ENCODE measurements around the gene LRRC8E. TPM values are rescaled to one million over a fixed set of nuclear protein-coding genes. Genes with fewer than 3 reads are reported as not detected.

LRRC8E gene
- total RNA-seq, 1 experiment from 2014 or later: 18.1 TPM

- intact Hi-C loops (cut with micrococcal nuclease): no loop called here
- DNase-seq (ENCODE audit: low read depth, low spot score): no peak
- Histone ChIP-seq H4K20me1 (ENCODE audit: insufficient read depth) (no peaks in the 10 kb centered on the region), H3K9me2 (ENCODE audit: insufficient read depth) (no peaks in the 10 kb centered on the region), H3K4me3 (replicated peaks in 1 of 2; ENCODE audit: low read depth in 1 of 2, low read length in 2 of 2) (no peak overlapping the region), H3K4me1 (ENCODE audit: control insufficient read depth in 1 of 2, insufficient read depth in 2 of 2, low read length in 2 of 2) (peaks cover 0 to 6% of the 10 kb centered on the region in 2 experiments; a peak in 2 of 4 replicates), H3K27me3 (ENCODE audit: insufficient read depth, low read length) (no peaks in the 10 kb centered on the region), H3K79me2 (ENCODE audit: insufficient read depth, low read length) (peaks cover 12% of the 10 kb centered on the region), H3K9ac (ENCODE audit: low read length) (no peak overlapping the region), H3K27ac (ENCODE audit: low read depth, low read length) (no peak overlapping the region), H2AFZ (ENCODE audit: low read depth, low read length, poor library complexity, severe bottlenecking) (no peak overlapping the region), H3K36me3 (ENCODE audit: control insufficient read depth in 1 of 2, insufficient read depth in 2 of 2, low read length in 2 of 2) (peaks cover 0 to 9% of the 10 kb centered on the region in 2 experiments; a peak in 2 of 4 replicates), H3K4me2 (ENCODE audit: low read length) (no peak overlapping the region), H3K9me3 (ENCODE audit: control insufficient read depth in 1 of 2, insufficient read depth in 1 of 2, low read depth in 1 of 2, low read length in 2 of 2) (no peaks in the 10 kb centered on the region)
- no peak for TF ChIP-seq ZNF274 (IDR thresholded peaks at IDR 0.05; ENCODE audit: low read depth, low read length)
- no peak for TF ChIP-seq ATF3 (IDR thresholded peaks at IDR 0.05)
- no peak for TF ChIP-seq POLR2A (IDR thresholded peaks at IDR 0.05; ENCODE audit: borderline replicate concordance, extremely low read depth, insufficient read depth, insufficient read length)
- no peak for TF ChIP-seq EZH2 (IDR thresholded peaks at IDR 0.05)
- TF ChIP-seq CBX3 (IDR thresholded peaks at IDR 0.05; ENCODE audit: low read depth): no peak
- TF ChIP-seq ELF1 (IDR thresholded peaks at IDR 0.05; ENCODE audit: borderline replicate concordance, low read depth): no peak
- no peak for TF ChIP-seq CEBPB (IDR thresholded peaks at IDR 0.05; ENCODE audit: low read depth)
- TF ChIP-seq EZH2phosphoT487 (IDR thresholded peaks at IDR 0.05; ENCODE audit: borderline replicate concordance): no peak
- no peak for TF ChIP-seq JUND (IDR thresholded peaks at IDR 0.05)
- TF ChIP-seq YY1 (IDR thresholded peaks at IDR 0.05; ENCODE audit: extremely low read depth, insufficient replicate concordance, low read depth, low read length): no peak
- BruUV-seq (replicated peaks): no TSS peak
- no peak for ATAC-seq
- ChIA-PET POLR2A (no interaction called here), CTCF (no interaction called here), RAD21 (ENCODE audit: low non-redundant PET in 1 of 2, low total read pairs in 2 of 2, uncharacterized antibody in 2 of 2, unreplicated experiment in 2 of 2) (no interaction called here)
Observed at GRCh38 chr19:7897292-7897691, 9.0 kb downstream of the LRRC8E start.

GRCh38 chr19:7898967-7899366, 10.7 kb downstream of the LRRC8E start:
- TF ChIP-seq ZNF274 (IDR thresholded peaks at IDR 0.05; ENCODE audit: low read depth, low read length) (no peak), SRF (IDR thresholded peaks at IDR 0.05; ENCODE audit: low read depth) (no peak), JUND (IDR thresholded peaks at IDR 0.05) (no peak), EGR1 (IDR thresholded peaks at IDR 0.05; ENCODE audit: low read depth) (no peak), REST (IDR thresholded peaks at IDR 0.05; ENCODE audit: low read depth) (no peak), POLR2A (IDR thresholded peaks at IDR 0.05; ENCODE audit: borderline replicate concordance, extremely low read depth, insufficient read depth, insufficient read length) (no peak), CEBPB (IDR thresholded peaks at IDR 0.05; ENCODE audit: low read depth) (no peak), RAD21 (IDR thresholded peaks at IDR 0.05; ENCODE audit: low read depth) (no peak), EZH2 (IDR thresholded peaks at IDR 0.05) (no peak), CBX3 (IDR thresholded peaks at IDR 0.05; ENCODE audit: low read depth) (no peak), ZFX (IDR thresholded peaks at IDR 0.05) (no peak), TCF7L2 (IDR thresholded peaks at IDR 0.05; ENCODE audit: borderline replicate concordance, extremely low read depth, insufficient read depth, insufficient read length) (no peak), ELF1 (IDR thresholded peaks at IDR 0.05; ENCODE audit: borderline replicate concordance, low read depth) (no peak)
- Histone ChIP-seq H3K4me2 (ENCODE audit: low read length) (no peak overlapping the region), H3K9me3 (ENCODE audit: control insufficient read depth in 1 of 2, insufficient read depth in 1 of 2, low read depth in 1 of 2, low read length in 2 of 2) (no peaks in the 10 kb centered on the region), H4K20me1 (ENCODE audit: insufficient read depth) (no peaks in the 10 kb centered on the region), H3K79me2 (ENCODE audit: insufficient read depth, low read length) (peaks cover 14% of the 10 kb centered on the region; the same call in 1 of the 2 replicates), H3K9me2 (ENCODE audit: insufficient read depth) (no peaks in the 10 kb centered on the region), H3K4me3 (replicated peaks in 1 of 2; ENCODE audit: low read depth in 1 of 2, low read length in 2 of 2) (no peak overlapping the region), H2AFZ (ENCODE audit: low read depth, low read length, poor library complexity, severe bottlenecking) (no peak overlapping the region), H3K36me3 (ENCODE audit: control insufficient read depth in 1 of 2, insufficient read depth in 2 of 2, low read length in 2 of 2) (peaks cover 0 to 9% of the 10 kb centered on the region in 2 experiments; a peak in 2 of 4 replicates), H3K27me3 (ENCODE audit: insufficient read depth, low read length) (no peaks in the 10 kb centered on the region), H3K27ac (ENCODE audit: low read depth, low read length) (no peak overlapping the region), H3K4me1 (ENCODE audit: control insufficient read depth in 1 of 2, insufficient read depth in 2 of 2, low read length in 2 of 2) (peaks cover 0 to 16% of the 10 kb centered on the region in 2 experiments; a peak in 2 of 4 replicates), H3K9ac (ENCODE audit: low read length) (no peak overlapping the region)
- ATAC-seq (no peak), DNase-seq (ENCODE audit: low read depth, low spot score) (no peak)
- ChIA-PET CTCF (no interaction called here), POLR2A (interaction anchor here (1.5 kb wide), 1 partner anchor 45 kb away, joined by 3 read pairs; the partner anchor contains the start of gene TIMM44), RAD21 (ENCODE audit: low non-redundant PET in 1 of 2, low total read pairs in 2 of 2, uncharacterized antibody in 2 of 2, unreplicated experiment in 2 of 2) (no interaction called here)
- BruUV-seq (replicated peaks): no TSS peak
- intact Hi-C loops (cut with micrococcal nuclease): no loop called here

Data from HCT116 (cell line).